Measurements from ENCODE around the gene IGFBP1. TPM values are rescaled to one million over a fixed set of nuclear protein-coding genes. Genes with fewer than 3 reads are reported as not detected.

The IGFBP1 gene
- polyA plus RNA-seq, 1 of the 3 experiments (the other 2 are of a cell fraction), result not detected

DNA sequence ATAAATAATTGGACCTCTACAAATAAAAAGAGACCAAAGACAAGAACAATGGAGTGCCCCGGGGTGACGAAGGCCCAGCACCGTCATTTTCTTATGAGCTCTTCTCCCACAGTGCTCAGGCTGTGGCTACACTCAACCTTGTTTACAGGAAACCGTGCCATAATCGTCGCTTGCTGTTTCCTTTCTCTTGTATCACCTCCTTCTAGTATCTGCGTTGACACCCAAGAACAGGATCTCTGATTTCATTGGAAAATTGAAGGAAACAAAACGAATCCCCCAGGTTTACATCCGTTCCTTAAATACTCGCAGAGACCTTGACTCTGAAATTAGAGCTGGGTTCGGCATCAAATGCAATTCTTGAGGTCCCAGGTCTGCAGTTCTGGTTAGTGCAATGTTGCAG lies 34.5 kb downstream of the IGFBP1 start:
- H3K4me1 ChIP-seq (ENCODE audit: control insufficient read depth in 1 of 2, insufficient read depth in 2 of 2, low read depth in 1 of 2, low read length in 1 of 2), result peaks cover 26 to 36% of the 10 kb centered on the region in 2 experiments
- WGBS (ENCODE audit: low lambda C conversion rate), result 30% methylated on average over 11 of the region's 11 CpGs
- H3K27me3 ChIP-seq (ENCODE audit: insufficient read depth), result no peaks in the 10 kb centered on the region

More for the DNA sequence above, 34.5 kb downstream of the IGFBP1 start:
- peak overlapping the region; percentile 84 for H3K4me2 ChIP-seq
- ChIA-PET CTCF (interaction anchor here (0.5 to 10.7 kb wide), 139 partner anchors 8 to 1587 kb away, joined by 3 to 291 read pairs (median 4); partner anchors contain the start of gene IGFBP1), POLR2A (no interaction called here)
- H4K20me1 ChIP-seq (ENCODE audit: insufficient read depth), result peaks cover 24% of the 10 kb centered on the region
- peak overlapping the region; percentile 52 for H2AFZ ChIP-seq (ENCODE audit: low read depth)
- H3K9me2 ChIP-seq, result no peaks in the 10 kb centered on the region
- peak overlapping the region; percentile 4 to 72; a peak in 3 of 4 replicates for H3K4me3 ChIP-seq (ENCODE audit: low read depth in 2 of 2, low read length in 1 of 2)
- DNase-seq, result no peak
- H3K79me2 ChIP-seq (ENCODE audit: insufficient read depth), result peaks cover 27% of the 10 kb centered on the region
- H3F3A ChIP-seq (replicated peaks; ENCODE audit: insufficient read depth), result peaks cover 34% of the 10 kb centered on the region
- H3K9ac ChIP-seq, result 0 out of 2 replicates have a peak overlapping the region, but pooled peaks have one; percentile 1
- H3K27ac ChIP-seq (ENCODE audit: low read depth in 2 of 2, low read length in 1 of 2), result peak overlapping the region in 1 of 2 experiments; percentile 3; a peak in 1 of 4 replicates
- no peak for TF ChIP-seq FOXJ3 (CRISPR knock-in tag; IDR thresholded peaks at IDR 0.05)
- TF ChIP-seq RAD21 (IDR thresholded peaks at IDR 0.05; ENCODE audit: low read length), result no peak
- TF ChIP-seq CHD2 (IDR thresholded peaks at IDR 0.05; ENCODE audit: low read length, partially characterized antibody), result no peak
- TF ChIP-seq, protein P1, sequence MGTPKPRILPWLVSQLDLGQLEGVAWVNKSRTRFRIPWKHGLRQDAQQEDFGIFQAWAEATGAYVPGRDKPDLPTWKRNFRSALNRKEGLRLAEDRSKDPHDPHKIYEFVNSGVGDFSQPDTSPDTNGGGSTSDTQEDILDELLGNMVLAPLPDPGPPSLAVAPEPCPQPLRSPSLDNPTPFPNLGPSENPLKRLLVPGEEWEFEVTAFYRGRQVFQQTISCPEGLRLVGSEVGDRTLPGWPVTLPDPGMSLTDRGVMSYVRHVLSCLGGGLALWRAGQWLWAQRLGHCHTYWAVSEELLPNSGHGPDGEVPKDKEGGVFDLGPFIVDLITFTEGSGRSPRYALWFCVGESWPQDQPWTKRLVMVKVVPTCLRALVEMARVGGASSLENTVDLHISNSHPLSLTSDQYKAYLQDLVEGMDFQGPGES (IDR thresholded peaks at IDR 0.05; ENCODE audit: low read depth, low read length), result no peak
- TF ChIP-seq, protein P2, sequence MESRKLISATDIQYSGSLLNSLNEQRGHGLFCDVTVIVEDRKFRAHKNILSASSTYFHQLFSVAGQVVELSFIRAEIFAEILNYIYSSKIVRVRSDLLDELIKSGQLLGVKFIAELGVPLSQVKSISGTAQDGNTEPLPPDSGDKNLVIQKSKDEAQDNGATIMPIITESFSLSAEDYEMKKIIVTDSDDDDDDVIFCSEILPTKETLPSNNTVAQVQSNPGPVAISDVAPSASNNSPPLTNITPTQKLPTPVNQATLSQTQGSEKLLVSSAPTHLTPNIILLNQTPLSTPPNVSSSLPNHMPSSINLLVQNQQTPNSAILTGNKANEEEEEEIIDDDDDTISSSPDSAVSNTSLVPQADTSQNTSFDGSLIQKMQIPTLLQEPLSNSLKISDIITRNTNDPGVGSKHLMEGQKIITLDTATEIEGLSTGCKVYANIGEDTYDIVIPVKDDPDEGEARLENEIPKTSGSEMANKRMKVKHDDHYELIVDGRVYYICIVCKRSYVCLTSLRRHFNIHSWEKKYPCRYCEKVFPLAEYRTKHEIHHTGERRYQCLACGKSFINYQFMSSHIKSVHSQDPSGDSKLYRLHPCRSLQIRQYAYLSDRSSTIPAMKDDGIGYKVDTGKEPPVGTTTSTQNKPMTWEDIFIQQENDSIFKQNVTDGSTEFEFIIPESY (IDR thresholded peaks at IDR 0.05; ENCODE audit: borderline replicate concordance, low read depth), result no peak
- no peak for TF ChIP-seq TCF12 (IDR thresholded peaks at IDR 0.05)
- no peak for TF ChIP-seq ELF1 (IDR thresholded peaks at IDR 0.05)
- TF ChIP-seq MEF2A (IDR thresholded peaks at IDR 0.05; ENCODE audit: borderline replicate concordance, low read depth), result no peak
- TF ChIP-seq RCOR1 (IDR thresholded peaks at IDR 0.05; ENCODE audit: low read length), result no peak
- TF ChIP-seq, protein P3, sequence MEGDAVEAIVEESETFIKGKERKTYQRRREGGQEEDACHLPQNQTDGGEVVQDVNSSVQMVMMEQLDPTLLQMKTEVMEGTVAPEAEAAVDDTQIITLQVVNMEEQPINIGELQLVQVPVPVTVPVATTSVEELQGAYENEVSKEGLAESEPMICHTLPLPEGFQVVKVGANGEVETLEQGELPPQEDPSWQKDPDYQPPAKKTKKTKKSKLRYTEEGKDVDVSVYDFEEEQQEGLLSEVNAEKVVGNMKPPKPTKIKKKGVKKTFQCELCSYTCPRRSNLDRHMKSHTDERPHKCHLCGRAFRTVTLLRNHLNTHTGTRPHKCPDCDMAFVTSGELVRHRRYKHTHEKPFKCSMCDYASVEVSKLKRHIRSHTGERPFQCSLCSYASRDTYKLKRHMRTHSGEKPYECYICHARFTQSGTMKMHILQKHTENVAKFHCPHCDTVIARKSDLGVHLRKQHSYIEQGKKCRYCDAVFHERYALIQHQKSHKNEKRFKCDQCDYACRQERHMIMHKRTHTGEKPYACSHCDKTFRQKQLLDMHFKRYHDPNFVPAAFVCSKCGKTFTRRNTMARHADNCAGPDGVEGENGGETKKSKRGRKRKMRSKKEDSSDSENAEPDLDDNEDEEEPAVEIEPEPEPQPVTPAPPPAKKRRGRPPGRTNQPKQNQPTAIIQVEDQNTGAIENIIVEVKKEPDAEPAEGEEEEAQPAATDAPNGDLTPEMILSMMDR (IDR thresholded peaks at IDR 0.05), result no peak
- no peak for TF ChIP-seq EP300 (IDR thresholded peaks at IDR 0.05; ENCODE audit: borderline replicate concordance in 1 of 2, low read depth in 1 of 2, low read length in 1 of 2)
- no peak for TF ChIP-seq YY1 (IDR thresholded peaks at IDR 0.05; ENCODE audit: low read depth)
- no peak for TF ChIP-seq MXI1 (IDR thresholded peaks at IDR 0.05; ENCODE audit: low read depth, low read length)
- TF ChIP-seq, protein P4, sequence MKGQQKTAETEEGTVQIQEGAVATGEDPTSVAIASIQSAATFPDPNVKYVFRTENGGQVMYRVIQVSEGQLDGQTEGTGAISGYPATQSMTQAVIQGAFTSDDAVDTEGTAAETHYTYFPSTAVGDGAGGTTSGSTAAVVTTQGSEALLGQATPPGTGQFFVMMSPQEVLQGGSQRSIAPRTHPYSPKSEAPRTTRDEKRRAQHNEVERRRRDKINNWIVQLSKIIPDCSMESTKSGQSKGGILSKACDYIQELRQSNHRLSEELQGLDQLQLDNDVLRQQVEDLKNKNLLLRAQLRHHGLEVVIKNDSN (IDR thresholded peaks at IDR 0.05; ENCODE audit: borderline replicate concordance, low read depth), result no peak
- TF ChIP-seq NRF1 (IDR thresholded peaks at IDR 0.05; ENCODE audit: low read depth, low read length), result no peak
- no peak for TF ChIP-seq GABPA (IDR thresholded peaks at IDR 0.05; ENCODE audit: low read depth)
- H3K9me3 ChIP-seq, result no peaks in the 10 kb centered on the region
- H3K36me3 ChIP-seq (replicated peaks in 1 of 2; ENCODE audit: control insufficient read depth in 1 of 2, insufficient read depth in 2 of 2, low read length in 1 of 2), result peaks cover 0 to 5% of the 10 kb centered on the region in 2 experiments
